ENCODE results near the gene RDH5.

The RDH5 gene

DNA sequence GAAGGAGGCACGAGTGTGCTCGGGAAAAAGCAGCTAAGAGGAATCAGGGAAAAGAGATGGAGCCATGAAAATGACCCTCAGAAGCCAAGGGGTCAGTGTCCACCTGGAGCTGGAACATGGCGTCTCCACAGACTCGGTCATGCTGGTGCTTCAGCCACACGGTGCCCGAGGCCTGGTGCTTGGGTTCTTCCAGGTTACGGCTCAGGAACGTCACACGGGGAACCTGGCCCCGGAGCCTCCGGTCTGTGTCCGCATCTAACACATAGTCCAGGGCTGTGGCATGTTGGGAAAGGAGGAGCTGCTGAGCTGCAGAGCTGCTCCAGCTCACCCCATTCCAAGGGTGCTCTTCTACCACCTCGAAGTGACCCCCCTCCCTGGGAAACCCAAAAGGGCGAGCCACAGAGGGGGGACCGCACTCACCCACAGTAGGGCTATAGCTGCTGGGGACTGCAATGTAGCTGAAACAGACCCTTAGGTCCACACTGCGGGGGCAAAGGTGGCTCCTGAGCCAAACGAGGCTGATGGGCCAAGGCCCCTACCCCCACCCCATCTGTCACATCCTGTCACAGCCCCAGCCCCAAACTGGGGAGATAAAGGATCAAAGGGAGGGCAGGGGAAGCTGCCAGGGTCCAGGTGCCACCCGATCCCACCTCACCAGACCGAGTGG is 23.3 kb upstream of the RDH5 start:
- H3K4me1 ChIP-seq (ENCODE audit: control insufficient read depth, insufficient read depth, low read length), result no peaks in the 10 kb centered on the region
- no peaks in the 10 kb centered on the region for H3K9me3 ChIP-seq (ENCODE audit: control insufficient read depth, insufficient read depth, low read length)
- no peak overlapping the region for H3K4me3 ChIP-seq (ENCODE audit: low read length)
- DNase-seq (ENCODE audit: low read depth, low spot score), result no peak
- WGBS (ENCODE audit: insufficient coverage, insufficient read length), result no CpG with 5 or more reads among the region's 19 CpGs
- peaks cover 13% of the 10 kb centered on the region for H3K36me3 ChIP-seq (ENCODE audit: control insufficient read depth, insufficient read depth, low read length)
- no peaks in the 10 kb centered on the region for H3K27me3 ChIP-seq (ENCODE audit: control insufficient read depth, insufficient read depth, low read length)
- H3K27ac ChIP-seq (ENCODE audit: low read length), result no peak overlapping the region

DNA sequence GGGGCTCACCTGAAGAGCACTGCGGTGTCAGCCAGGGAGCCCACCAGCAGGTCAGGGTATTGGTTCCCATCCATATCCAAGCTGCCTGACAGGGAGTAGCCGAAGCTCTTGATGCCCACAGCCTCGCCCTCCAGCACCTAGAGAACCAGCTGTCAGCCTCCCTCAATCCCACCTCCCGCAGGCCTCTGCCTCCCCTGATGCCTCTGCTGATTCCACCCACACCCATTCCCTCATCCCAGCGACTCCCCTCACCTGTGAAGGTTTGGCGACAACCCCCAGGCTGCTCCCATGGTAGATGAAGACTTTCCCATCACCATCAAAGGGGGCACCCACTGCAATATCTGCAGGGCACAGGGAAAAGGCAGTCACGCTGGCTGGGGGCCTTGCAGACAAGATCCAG is 22.5 kb upstream of the RDH5 start:
- Histone ChIP-seq H3K27ac (ENCODE audit: low read length) (no peak overlapping the region), H3K9me3 (ENCODE audit: control insufficient read depth, insufficient read depth, low read length) (no peaks in the 10 kb centered on the region), H3K27me3 (ENCODE audit: control insufficient read depth, insufficient read depth, low read length) (no peaks in the 10 kb centered on the region), H3K36me3 (ENCODE audit: control insufficient read depth, insufficient read depth, low read length) (peaks cover 13% of the 10 kb centered on the region), H3K4me1 (ENCODE audit: control insufficient read depth, insufficient read depth, low read length) (no peaks in the 10 kb centered on the region), H3K4me3 (ENCODE audit: low read length) (no peak overlapping the region)
- DNase-seq (ENCODE audit: low read depth, low spot score), result no peak
- WGBS (ENCODE audit: insufficient coverage, insufficient read length), result no CpG with 5 or more reads among the region's 7 CpGs

DNA sequence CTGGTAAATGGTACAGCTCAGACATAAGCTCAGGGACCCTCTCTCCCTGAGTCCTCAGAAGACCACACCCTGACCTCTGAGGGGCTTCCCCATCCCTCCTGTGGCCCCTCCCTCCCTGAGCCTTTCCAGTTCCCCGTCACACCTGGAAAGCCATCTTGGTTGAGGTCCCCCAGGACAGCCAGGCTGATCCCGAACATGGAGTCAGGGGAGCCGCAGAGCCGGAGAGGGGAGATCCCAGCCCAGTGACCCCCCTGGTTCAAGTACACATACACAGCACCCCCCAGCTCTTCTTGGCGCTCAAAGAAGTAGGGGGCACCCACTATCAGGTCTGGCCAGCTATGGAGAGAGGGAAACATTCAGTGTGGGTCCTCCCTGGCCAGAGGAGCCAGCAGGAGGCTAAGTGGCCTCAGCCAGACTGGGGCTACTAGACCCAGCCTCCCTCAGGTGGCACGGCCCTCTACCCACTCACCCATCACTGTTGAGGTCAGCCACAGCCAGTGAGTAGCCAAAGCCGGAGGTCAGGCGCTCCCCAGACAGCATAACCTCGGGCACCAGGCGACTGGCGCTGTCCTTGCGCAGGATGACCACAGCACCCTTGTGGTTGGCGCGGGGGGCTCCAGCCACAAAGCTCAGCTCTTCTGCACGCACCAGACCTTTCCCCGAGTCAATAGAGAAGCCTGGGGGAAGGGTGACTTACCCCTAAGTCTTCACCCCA is 21.8 kb upstream of the RDH5 start:
- no CpG with 5 or more reads among the region's 16 CpGs for whole genome bisulfite sequencing (ENCODE audit: insufficient coverage, insufficient read length)
- H3K36me3 ChIP-seq (ENCODE audit: control insufficient read depth, insufficient read depth, low read length), result peaks cover 13% of the 10 kb centered on the region
- H3K4me3 ChIP-seq (ENCODE audit: low read length), result no peak overlapping the region
- no peaks in the 10 kb centered on the region for H3K27me3 ChIP-seq (ENCODE audit: control insufficient read depth, insufficient read depth, low read length)
- H3K4me1 ChIP-seq (ENCODE audit: control insufficient read depth, insufficient read depth, low read length), result no peaks in the 10 kb centered on the region
- no peaks in the 10 kb centered on the region for H3K9me3 ChIP-seq (ENCODE audit: control insufficient read depth, insufficient read depth, low read length)
- no peak for DNase-seq (ENCODE audit: low read depth, low spot score)
- H3K27ac ChIP-seq (ENCODE audit: low read length), result no peak overlapping the region

DNA sequence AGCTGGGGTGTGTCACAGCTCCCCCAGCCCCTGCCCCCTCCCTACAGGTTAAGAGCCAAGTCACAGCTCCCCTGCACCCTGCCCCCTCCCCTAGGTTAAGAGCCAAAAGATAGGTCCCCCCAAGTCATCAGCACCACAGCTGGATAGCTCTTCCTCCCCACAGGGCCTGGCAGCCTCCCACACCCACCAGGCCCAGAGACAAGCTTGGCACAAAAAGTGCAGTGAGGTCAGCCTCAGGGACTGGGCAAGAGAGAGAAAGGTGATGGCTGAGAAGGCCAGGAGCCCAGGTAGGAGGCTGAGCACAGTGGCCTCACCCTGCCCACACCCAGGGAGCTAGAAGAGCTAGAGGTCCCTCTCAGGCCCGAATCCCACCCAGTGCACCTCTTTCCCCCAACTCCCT is 21.2 kb upstream of the RDH5 start:
- H3K27ac ChIP-seq (ENCODE audit: low read length), result no peak overlapping the region
- peaks cover 13% of the 10 kb centered on the region for H3K36me3 ChIP-seq (ENCODE audit: control insufficient read depth, insufficient read depth, low read length)
- no peaks in the 10 kb centered on the region for H3K9me3 ChIP-seq (ENCODE audit: control insufficient read depth, insufficient read depth, low read length)
- WGBS (ENCODE audit: insufficient coverage, insufficient read length), result no CpG with 5 or more reads among the region's 1 CpG
- H3K4me3 ChIP-seq (ENCODE audit: low read length), result no peak overlapping the region
- no peaks in the 10 kb centered on the region for H3K4me1 ChIP-seq (ENCODE audit: control insufficient read depth, insufficient read depth, low read length)
- DNase-seq (ENCODE audit: low read depth, low spot score), result no peak
- H3K27me3 ChIP-seq (ENCODE audit: control insufficient read depth, insufficient read depth, low read length), result no peaks in the 10 kb centered on the region

DNA sequence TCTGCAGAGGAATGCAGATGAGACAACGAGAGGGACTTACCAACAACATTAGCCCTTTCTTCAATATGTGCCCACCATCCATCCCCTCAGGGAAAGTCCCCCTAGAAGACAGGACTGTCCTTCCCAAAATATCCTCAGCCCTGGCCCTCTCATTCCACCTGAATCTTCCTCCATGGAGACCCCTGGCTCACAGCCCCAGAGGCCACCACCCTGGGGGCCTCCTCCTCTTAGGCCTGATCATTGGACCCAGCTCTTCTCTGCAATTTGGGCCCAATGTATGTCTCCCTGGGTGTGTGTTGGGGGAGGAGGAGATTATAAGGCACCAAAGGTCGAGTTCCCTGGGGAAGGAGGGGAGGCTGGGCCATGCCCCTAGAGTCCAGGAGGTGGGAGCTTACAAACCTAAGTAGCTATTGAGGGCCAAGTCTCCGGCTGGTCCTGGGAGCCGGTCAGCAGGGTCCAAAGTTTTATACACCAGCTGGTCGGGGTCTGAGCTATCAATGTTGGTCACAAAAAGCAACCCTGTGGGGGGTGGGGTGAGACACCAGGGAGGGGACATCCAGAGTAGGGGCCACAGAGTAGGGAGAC is 20.6 kb upstream of the RDH5 start:
- H3K9me3 ChIP-seq (ENCODE audit: control insufficient read depth, insufficient read depth, low read length), result no peaks in the 10 kb centered on the region
- H3K4me1 ChIP-seq (ENCODE audit: control insufficient read depth, insufficient read depth, low read length), result no peaks in the 10 kb centered on the region
- no peak overlapping the region for H3K27ac ChIP-seq (ENCODE audit: low read length)
- DNase-seq (ENCODE audit: low read depth, low spot score), result no peak
- H3K4me3 ChIP-seq (ENCODE audit: low read length), result no peak overlapping the region
- no CpG with 5 or more reads among the region's 5 CpGs for WGBS (ENCODE audit: insufficient coverage, insufficient read length)
- H3K27me3 ChIP-seq (ENCODE audit: control insufficient read depth, insufficient read depth, low read length), result no peaks in the 10 kb centered on the region
- H3K36me3 ChIP-seq (ENCODE audit: control insufficient read depth, insufficient read depth, low read length), result peaks cover 9% of the 10 kb centered on the region

DNA sequence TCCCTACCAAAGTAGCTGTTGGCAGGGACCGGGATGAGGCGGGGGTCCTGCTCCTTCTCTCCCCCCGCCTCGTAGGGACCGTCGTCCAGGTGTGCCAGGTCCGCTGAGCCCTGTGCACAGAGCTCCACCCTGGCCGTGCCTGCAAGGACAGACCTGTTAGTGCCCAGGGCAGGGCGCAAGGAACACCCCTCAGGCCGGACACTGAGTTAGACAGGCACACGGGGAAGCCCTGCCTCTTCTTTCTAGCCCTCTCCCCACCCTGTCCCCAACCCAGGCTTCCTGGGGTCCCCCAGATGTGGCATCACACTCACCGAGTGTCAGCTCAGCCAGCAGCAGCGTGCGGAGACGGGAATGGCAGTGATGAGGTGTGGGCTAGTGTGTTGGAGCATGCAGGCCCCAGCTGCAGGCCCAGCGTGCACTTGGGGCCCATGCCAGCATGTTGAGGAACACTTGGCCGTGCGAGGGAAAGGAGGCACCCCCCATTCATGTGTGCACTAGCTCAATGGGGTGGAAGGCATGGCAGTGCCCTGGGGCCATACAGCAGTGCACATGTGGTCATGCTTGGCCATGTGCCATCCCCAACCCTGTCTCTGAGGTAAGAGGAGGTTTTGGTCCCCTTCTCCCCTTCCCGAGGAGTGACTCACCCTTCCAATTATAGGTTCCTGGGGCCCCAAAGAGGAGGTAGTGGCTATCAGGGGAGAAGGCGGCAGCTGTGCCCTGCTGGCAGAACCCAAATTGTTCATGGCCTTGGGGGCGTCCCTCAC is 19.8 kb upstream of the RDH5 start:
- no peaks in the 10 kb centered on the region for H3K27me3 ChIP-seq (ENCODE audit: control insufficient read depth, insufficient read depth, low read length)
- H3K9me3 ChIP-seq (ENCODE audit: control insufficient read depth, insufficient read depth, low read length), result no peaks in the 10 kb centered on the region
- H3K36me3 ChIP-seq (ENCODE audit: control insufficient read depth, insufficient read depth, low read length), result peaks cover 2% of the 10 kb centered on the region
- DNase-seq (ENCODE audit: low read depth, low spot score), result no peak
- no CpG with 5 or more reads among the region's 21 CpGs for WGBS (ENCODE audit: insufficient coverage, insufficient read length)
- no peak overlapping the region for H3K4me3 ChIP-seq (ENCODE audit: low read length)
- H3K4me1 ChIP-seq (ENCODE audit: control insufficient read depth, insufficient read depth, low read length), result no peaks in the 10 kb centered on the region
- H3K27ac ChIP-seq (ENCODE audit: low read length), result no peak overlapping the region

DNA sequence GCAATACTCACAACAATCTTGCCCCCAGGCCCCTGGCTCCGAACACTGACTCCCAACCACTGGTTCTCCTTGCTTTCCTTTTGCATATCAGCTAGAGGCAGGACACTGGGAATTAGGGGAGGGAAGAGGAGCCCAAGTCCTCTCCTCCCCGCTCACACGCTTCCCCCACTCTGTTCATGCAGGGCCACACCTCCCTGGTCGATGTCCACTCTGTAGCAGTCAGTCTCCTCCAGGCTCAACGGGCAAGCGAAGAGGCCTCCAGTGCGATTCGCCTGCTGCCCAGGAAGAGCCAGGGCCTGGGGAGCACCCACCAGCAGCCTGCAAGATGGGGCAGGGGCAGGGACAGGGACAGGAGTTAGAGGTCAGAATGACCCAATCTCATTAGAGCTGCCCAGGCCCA is 17.3 kb upstream of the RDH5 start:
- no peaks in the 10 kb centered on the region for H3K4me1 ChIP-seq (ENCODE audit: control insufficient read depth, insufficient read depth, low read length)
- no peaks in the 10 kb centered on the region for H3K36me3 ChIP-seq (ENCODE audit: control insufficient read depth, insufficient read depth, low read length)
- H3K27ac ChIP-seq (ENCODE audit: low read length), result no peak overlapping the region
- WGBS (ENCODE audit: insufficient coverage, insufficient read length), result no CpG with 5 or more reads among the region's 8 CpGs
- H3K4me3 ChIP-seq (ENCODE audit: low read length), result no peak overlapping the region
- H3K9me3 ChIP-seq (ENCODE audit: control insufficient read depth, insufficient read depth, low read length), result no peaks in the 10 kb centered on the region
- DNase-seq (ENCODE audit: low read depth, low spot score), result no peak
- no peaks in the 10 kb centered on the region for H3K27me3 ChIP-seq (ENCODE audit: control insufficient read depth, insufficient read depth, low read length)

DNA sequence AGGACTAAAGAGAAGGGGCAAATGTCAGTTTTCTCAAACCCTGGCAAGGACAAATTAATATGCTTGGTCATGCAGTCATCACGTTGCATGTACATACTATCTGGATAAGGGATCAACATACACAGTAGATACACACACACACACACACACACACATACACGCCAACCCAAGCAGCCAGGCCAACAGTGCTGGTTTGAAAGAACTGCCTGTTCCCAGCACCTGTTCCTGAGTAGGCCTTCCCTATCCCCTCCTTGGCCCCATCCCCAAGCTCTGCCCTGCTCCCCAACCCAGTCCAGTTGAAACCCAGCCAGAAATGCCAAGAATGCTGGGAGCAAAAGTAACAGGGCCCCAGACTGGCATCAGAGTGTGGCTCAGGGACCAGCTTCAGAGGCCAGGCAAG is 16.9 kb upstream of the RDH5 start:
- Histone ChIP-seq H3K4me1 (ENCODE audit: control insufficient read depth, insufficient read depth, low read length) (no peaks in the 10 kb centered on the region), H3K27me3 (ENCODE audit: control insufficient read depth, insufficient read depth, low read length) (no peaks in the 10 kb centered on the region), H3K9me3 (ENCODE audit: control insufficient read depth, insufficient read depth, low read length) (no peaks in the 10 kb centered on the region), H3K27ac (ENCODE audit: low read length) (no peak overlapping the region), H3K36me3 (ENCODE audit: control insufficient read depth, insufficient read depth, low read length) (no peaks in the 10 kb centered on the region), H3K4me3 (ENCODE audit: low read length) (no peak overlapping the region)
- DNase-seq (ENCODE audit: low read depth, low spot score), result no peak
- WGBS (ENCODE audit: insufficient coverage, insufficient read length), result no CpG with 5 or more reads among the region's 2 CpGs

DNA sequence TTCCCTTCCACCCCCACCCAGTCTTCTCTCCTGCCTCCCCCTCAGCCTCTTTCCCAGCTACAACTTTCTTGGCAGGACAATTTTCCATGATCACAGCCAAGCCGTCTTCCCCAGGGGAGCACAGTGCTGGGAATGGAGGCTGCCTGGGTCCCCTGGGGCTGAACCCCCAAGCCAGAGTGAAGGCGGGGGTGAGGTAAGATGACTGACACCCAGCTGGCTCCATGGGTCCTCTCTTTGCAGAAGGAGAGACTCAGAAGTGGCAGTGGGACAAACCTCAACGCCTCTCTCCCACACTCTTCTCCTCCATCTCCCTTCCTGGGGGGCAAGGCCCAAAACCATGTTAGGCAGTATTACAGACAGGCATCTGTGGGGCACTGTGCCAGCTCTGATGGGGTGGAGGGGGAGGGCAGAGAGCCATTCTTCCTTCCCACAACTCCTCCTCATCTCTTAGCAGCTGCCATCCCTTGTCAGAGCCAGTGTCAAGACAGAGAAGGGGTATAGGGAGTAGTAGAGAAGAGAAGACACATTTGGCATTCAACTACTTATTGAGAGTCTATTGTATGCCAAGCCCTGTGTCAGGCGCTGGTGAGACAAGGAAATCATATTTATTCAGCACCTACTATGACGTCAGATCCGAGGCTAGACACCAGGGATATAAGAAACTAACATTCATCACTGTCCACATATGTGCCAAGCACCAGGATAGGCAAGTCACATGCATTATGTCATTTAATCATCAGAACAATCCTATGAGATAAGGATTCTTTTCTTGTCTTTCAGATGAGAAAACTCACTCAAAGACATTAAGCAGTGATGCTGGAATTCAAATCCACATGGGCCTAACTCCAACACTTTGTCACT is 16.1 kb upstream of the RDH5 start:
- H3K9me3 ChIP-seq (ENCODE audit: control insufficient read depth, insufficient read depth, low read length), result no peaks in the 10 kb centered on the region
- no peaks in the 10 kb centered on the region for H3K27me3 ChIP-seq (ENCODE audit: control insufficient read depth, insufficient read depth, low read length)
- H3K4me3 ChIP-seq (ENCODE audit: low read length), result no peak overlapping the region
- no peaks in the 10 kb centered on the region for H3K36me3 ChIP-seq (ENCODE audit: control insufficient read depth, insufficient read depth, low read length)
- H3K4me1 ChIP-seq (ENCODE audit: control insufficient read depth, insufficient read depth, low read length), result no peaks in the 10 kb centered on the region
- no peak overlapping the region for H3K27ac ChIP-seq (ENCODE audit: low read length)
- DNase-seq (ENCODE audit: low read depth, low spot score), result no peak
- no CpG with 5 or more reads among the region's 6 CpGs for WGBS (ENCODE audit: insufficient coverage, insufficient read length)
